Measurements from ENCODE around the gene LRRC8A.

DNA sequence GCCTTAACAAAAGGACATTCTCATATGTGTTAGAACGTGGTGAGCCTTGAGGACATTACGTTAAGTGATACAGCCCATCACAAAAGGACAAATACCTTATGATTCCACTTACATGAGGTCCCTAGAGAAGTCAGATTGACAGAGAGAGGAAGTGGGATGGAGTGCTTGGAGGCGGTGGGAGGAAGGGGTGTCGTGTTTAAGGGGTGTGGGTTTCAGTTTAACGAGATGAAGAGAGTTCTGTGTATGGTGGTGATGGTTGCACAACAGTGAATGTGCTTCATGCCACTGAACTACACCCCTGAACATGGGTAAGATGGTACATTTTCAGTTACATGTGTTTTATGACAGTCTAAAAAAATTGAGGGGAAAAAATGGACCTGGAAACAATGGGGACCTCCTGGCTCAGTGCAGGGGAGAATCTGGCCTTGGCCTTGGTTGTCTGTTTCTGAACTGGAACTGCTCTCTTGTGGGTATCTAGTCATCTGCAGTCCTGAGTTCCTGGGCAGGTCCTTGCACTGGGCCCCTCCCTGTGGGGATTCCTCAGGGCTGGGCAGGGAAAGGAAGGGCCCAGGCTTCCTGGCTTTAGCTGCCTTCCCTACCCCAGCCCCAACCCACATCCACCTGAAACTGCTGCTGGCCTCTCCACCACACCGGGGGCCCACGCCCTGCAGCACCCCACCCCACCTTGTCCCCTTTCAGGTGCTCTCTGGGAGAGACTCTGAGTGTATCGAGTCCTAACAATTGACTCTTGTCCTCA lies 17.8 kb downstream of the LRRC8A start:
- TF ChIP-seq, protein P1, sequence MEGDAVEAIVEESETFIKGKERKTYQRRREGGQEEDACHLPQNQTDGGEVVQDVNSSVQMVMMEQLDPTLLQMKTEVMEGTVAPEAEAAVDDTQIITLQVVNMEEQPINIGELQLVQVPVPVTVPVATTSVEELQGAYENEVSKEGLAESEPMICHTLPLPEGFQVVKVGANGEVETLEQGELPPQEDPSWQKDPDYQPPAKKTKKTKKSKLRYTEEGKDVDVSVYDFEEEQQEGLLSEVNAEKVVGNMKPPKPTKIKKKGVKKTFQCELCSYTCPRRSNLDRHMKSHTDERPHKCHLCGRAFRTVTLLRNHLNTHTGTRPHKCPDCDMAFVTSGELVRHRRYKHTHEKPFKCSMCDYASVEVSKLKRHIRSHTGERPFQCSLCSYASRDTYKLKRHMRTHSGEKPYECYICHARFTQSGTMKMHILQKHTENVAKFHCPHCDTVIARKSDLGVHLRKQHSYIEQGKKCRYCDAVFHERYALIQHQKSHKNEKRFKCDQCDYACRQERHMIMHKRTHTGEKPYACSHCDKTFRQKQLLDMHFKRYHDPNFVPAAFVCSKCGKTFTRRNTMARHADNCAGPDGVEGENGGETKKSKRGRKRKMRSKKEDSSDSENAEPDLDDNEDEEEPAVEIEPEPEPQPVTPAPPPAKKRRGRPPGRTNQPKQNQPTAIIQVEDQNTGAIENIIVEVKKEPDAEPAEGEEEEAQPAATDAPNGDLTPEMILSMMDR (IDR thresholded peaks at IDR 0.05; ENCODE audit: low read depth, low read length, poor library complexity, severe bottlenecking) = no peak
- no peak for TF ChIP-seq EZH2phosphoT487 (IDR thresholded peaks at IDR 0.05; ENCODE audit: borderline replicate concordance, low read length)

Data from DOHH2 (cell line).